Right lobe of liver (tissue), 4 donors: ENCODE data around the gene POLR3F.

Experiments
- POLR2A ChIP-seq: fragments of 450-650 bp; IDR thresholded peaks from one replicate; pipeline ENCODE4 v1.6.1; 2017; ENCODE audit warnings: antibody characterized with exemption, mild to moderate bottlenecking
- TF ChIP-seq, protein P1 (sequence below), 4 donors: fragments of 200-600 bp in 3 of 4; fragments of 450-650 bp in 1 of 4; IDR thresholded peaks; one replicate each; pipeline versions ENCODE4 v1.5.1 to v1.8.0; 2016 to 2022; ENCODE audit warnings: antibody characterized with exemption in 4 of 4, mild to moderate bottlenecking in 2 of 4
- donor health status: DM: no; HTN: no; CAD: no.
- donor health status: DM: no; HTN: no; CAD: no.
- donor health status: DM: no; HTN: yes; CAD: no.

DNA sequence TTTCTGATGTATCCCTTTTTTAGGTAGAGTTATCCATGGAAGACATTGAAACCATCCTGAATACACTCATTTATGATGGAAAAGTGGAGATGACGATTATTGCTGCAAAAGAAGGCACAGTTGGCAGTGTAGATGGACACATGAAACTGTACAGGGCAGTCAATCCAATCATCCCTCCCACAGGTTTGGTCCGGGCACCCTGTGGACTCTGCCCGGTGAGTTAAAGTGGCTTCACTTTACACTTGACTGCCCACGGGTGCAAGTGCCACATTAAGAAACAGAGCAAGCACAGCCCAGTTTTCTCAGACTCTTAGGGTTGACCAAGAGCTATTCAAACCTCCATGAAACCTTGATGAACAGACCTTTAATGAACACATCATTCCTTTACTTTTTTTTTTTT, 14.4 kb downstream of the POLR3F start:
- TF ChIP-seq, protein P1, sequence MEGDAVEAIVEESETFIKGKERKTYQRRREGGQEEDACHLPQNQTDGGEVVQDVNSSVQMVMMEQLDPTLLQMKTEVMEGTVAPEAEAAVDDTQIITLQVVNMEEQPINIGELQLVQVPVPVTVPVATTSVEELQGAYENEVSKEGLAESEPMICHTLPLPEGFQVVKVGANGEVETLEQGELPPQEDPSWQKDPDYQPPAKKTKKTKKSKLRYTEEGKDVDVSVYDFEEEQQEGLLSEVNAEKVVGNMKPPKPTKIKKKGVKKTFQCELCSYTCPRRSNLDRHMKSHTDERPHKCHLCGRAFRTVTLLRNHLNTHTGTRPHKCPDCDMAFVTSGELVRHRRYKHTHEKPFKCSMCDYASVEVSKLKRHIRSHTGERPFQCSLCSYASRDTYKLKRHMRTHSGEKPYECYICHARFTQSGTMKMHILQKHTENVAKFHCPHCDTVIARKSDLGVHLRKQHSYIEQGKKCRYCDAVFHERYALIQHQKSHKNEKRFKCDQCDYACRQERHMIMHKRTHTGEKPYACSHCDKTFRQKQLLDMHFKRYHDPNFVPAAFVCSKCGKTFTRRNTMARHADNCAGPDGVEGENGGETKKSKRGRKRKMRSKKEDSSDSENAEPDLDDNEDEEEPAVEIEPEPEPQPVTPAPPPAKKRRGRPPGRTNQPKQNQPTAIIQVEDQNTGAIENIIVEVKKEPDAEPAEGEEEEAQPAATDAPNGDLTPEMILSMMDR (IDR thresholded peaks at IDR 0.05), result no peak
- no peak for TF ChIP-seq POLR2A
